Naive thymus-derived CD4-positive, alpha-beta T cell (primary cell): ENCODE measurements around the gene KLRC4. TPM values are rescaled to one million over a fixed set of nuclear protein-coding genes. Genes with fewer than 3 reads are reported as not detected.
"Not testable (repeated sequence)": the region's sequence is repeated elsewhere in the genome, so short reads cannot be mapped to it uniquely, and the experiment has no call there.

ENCODE experiments used
- ATAC-seq: fragments of 150-1000 bp; cut with Tn5 transposase; 2 replicates; pipeline ENCODE4 v1.10.0; 2021; ENCODE audit warnings: mild to moderate bottlenecking, moderate library complexity
- CTCF ChIA-PET: fragments of 350-600 bp; sonication (Branson Sonifier 250); formaldehyde crosslinking; loops from one replicate; lab custom pipeline; 2021; ENCODE audit warnings: antibody characterized with exemption; lab: Charles Lee
- POLR2A ChIA-PET: fragments of 350-600 bp; sonication (Branson Sonifier 250); formaldehyde crosslinking; loops from one replicate; lab custom pipeline; 2021; ENCODE audit warnings: antibody characterized with exemption, inconsistent platforms; lab: Charles Lee
- DNase-seq, 9 donors: peaks; one replicate each; pipeline versions ENCODE4 v3.0.0 to v3.0.0-alpha.2; 2020 to 2022; ENCODE audit warnings: mixed read lengths in 1 of 9
- H3K27ac ChIP-seq: one replicate; pipeline ENCODE4 v1.7.0; 2013; ENCODE audit warnings: mild to moderate bottlenecking, low read depth, low read length, moderate library complexity
- H3K27me3 ChIP-seq, 2 donors: one replicate each; pipeline ENCODE4 v1.7.0; 2013; ENCODE audit warnings: low read length in 2 of 2, mild to moderate bottlenecking in 2 of 2, moderate library complexity in 2 of 2; ENCODE audit not compliant: control insufficient read depth in 2 of 2, insufficient read depth in 2 of 2
- H3K36me3 ChIP-seq, 3 experiments: 1 replicate in 2 of 3; 2 replicates in 1 of 3; pipeline ENCODE4 v1.7.0; 2013; ENCODE audit warnings: low read length in 3 of 3, mild to moderate bottlenecking in 3 of 3, moderate library complexity in 1 of 3; ENCODE audit not compliant: insufficient read depth in 3 of 3, control insufficient read depth in 2 of 3
- H3K4me1 ChIP-seq, 2 donors: one replicate each; pipeline ENCODE4 v1.7.0; 2013; ENCODE audit warnings: low read length in 2 of 2, mild to moderate bottlenecking in 2 of 2, moderate library complexity in 1 of 2; ENCODE audit not compliant: control insufficient read depth in 2 of 2, insufficient read depth in 2 of 2
- H3K4me3 ChIP-seq: 2 replicates; pipeline ENCODE4 v1.7.0; 2013; ENCODE audit warnings: mild to moderate bottlenecking, low read length
- H3K9me3 ChIP-seq, 3 experiments: 1 replicate in 2 of 3; 2 replicates in 1 of 3; pipeline ENCODE4 v1.7.0; 2013; ENCODE audit warnings: low read length in 3 of 3; ENCODE audit not compliant: control insufficient read depth in 2 of 3
- H3K27ac Mint-ChIP-seq, 9 donors: one replicate each; pipeline ENCODE4 v1.8.0; 2020 to 2022; ENCODE audit warnings: mixed read lengths in 9 of 9, mild to moderate bottlenecking in 8 of 9, moderate library complexity in 5 of 9, inconsistent platforms in 2 of 9
- H3K27me3 Mint-ChIP-seq, 5 donors: one replicate each; pipeline ENCODE4 v1.8.0; 2021 to 2022; ENCODE audit warnings: mixed read lengths in 5 of 5, mild to moderate bottlenecking in 1 of 5
- H3K36me3 Mint-ChIP-seq, 5 donors: one replicate each; pipeline ENCODE4 v1.8.0; 2020 to 2022; ENCODE audit warnings: mixed read lengths in 5 of 5, mild to moderate bottlenecking in 3 of 5, inconsistent platforms in 1 of 5
- H3K4me1 Mint-ChIP-seq, 7 donors: one replicate each; pipeline ENCODE4 v1.8.0; 2020 to 2022; ENCODE audit warnings: mixed read lengths in 7 of 7, mild to moderate bottlenecking in 3 of 7, inconsistent platforms in 1 of 7
- H3K4me3 Mint-ChIP-seq, 10 donors: one replicate each; pipeline ENCODE4 v1.8.0; 2020 to 2022; ENCODE audit warnings: mild to moderate bottlenecking in 10 of 10, mixed read lengths in 10 of 10, moderate library complexity in 6 of 10, inconsistent platforms in 2 of 10
- H3K9me3 Mint-ChIP-seq, 11 donors: one replicate each; pipeline ENCODE4 v1.8.0; 2020 to 2022; ENCODE audit warnings: mixed read lengths in 11 of 11, mild to moderate bottlenecking in 4 of 11, inconsistent platforms in 1 of 11, moderate library complexity in 1 of 11
- intact Hi-C, 2 donors: fragments of 100-400 bp; cut with micrococcal nuclease; formaldehyde crosslinking; loops; one replicate each; pipeline ENCODE4 v1.15.1; 2023
- polyA plus RNA-seq, 2 donors: library from polyadenylated mRNA; unstranded; fragments of 300-500 nt; fragmentation: Illumina TruSeq; gene quantifications; one replicate each; pipeline ENCODE4 v1.2.3, GENCODE V29; 2021
- total RNA-seq, 6 experiments: library from RNA in 5 of 6; stranded (reverse) in 5 of 6; gene quantifications; 1 replicate in 5 of 6; 2 replicates in 1 of 6; pipeline ENCODE4 v1.2.3 and lab custom pipeline; 2021 to 2026

Gene KLRC4
- total and polyA plus RNA-seq, 7 experiments from 2014 or later, result 0.69 to 11.8 TPM; not detected in 5

- H3K27ac Mint-ChIP-seq, H3K4me1 Mint-ChIP-seq, H3K9me3 ChIP-seq, intact Hi-C loops, DNase-seq, H3K4me3 ChIP-seq, H3K27me3 Mint-ChIP-seq, H3K4me3 Mint-ChIP-seq, ATAC-seq, H3K9me3 Mint-ChIP-seq, H3K27me3 ChIP-seq, POLR2A ChIA-PET, H3K4me1 ChIP-seq, CTCF ChIA-PET, H3K27ac ChIP-seq, H3K36me3 ChIP-seq, H3K36me3 Mint-ChIP-seq: not testable (repeated sequence)
Observed at GRCh38 chr12:10446052-10446451, 36.5 kb upstream of the KLRC4 start.

GRCh38 chr12:10441144-10441543, 31.6 kb upstream of the KLRC4 start:
- H3K4me3 Mint-ChIP-seq, ATAC-seq, POLR2A ChIA-PET, H3K27me3 Mint-ChIP-seq, H3K4me1 ChIP-seq, intact Hi-C loops, H3K27ac ChIP-seq, H3K9me3 ChIP-seq, H3K9me3 Mint-ChIP-seq, CTCF ChIA-PET, H3K27ac Mint-ChIP-seq, H3K36me3 ChIP-seq, H3K4me1 Mint-ChIP-seq, DNase-seq, H3K4me3 ChIP-seq, H3K36me3 Mint-ChIP-seq, H3K27me3 ChIP-seq: not testable (repeated sequence)

GRCh38 chr12:10439608-10440274, 30.2 kb upstream of the KLRC4 start:
- H3K27me3 ChIP-seq, H3K4me1 Mint-ChIP-seq, H3K27ac ChIP-seq, H3K4me1 ChIP-seq, ATAC-seq, POLR2A ChIA-PET, CTCF ChIA-PET, H3K9me3 Mint-ChIP-seq, H3K4me3 ChIP-seq, H3K36me3 ChIP-seq, H3K4me3 Mint-ChIP-seq, H3K9me3 ChIP-seq, H3K27ac Mint-ChIP-seq, DNase-seq, intact Hi-C loops, H3K36me3 Mint-ChIP-seq, H3K27me3 Mint-ChIP-seq: not testable (repeated sequence)

GRCh38 chr12:10437601-10438000, 28.0 kb upstream of the KLRC4 start:
- H3K27me3 Mint-ChIP-seq, H3K9me3 Mint-ChIP-seq, H3K27ac Mint-ChIP-seq, H3K4me3 ChIP-seq, CTCF ChIA-PET, H3K36me3 Mint-ChIP-seq, H3K4me1 ChIP-seq, H3K9me3 ChIP-seq, H3K4me1 Mint-ChIP-seq, DNase-seq, H3K27me3 ChIP-seq, intact Hi-C loops, ATAC-seq, POLR2A ChIA-PET, H3K27ac ChIP-seq, H3K36me3 ChIP-seq, H3K4me3 Mint-ChIP-seq: not testable (repeated sequence)

- DNase-seq, H3K36me3 Mint-ChIP-seq, H3K4me3 ChIP-seq, H3K27me3 Mint-ChIP-seq, intact Hi-C loops, H3K27ac ChIP-seq, H3K27ac Mint-ChIP-seq, H3K4me1 Mint-ChIP-seq, H3K36me3 ChIP-seq, H3K9me3 Mint-ChIP-seq, CTCF ChIA-PET, H3K9me3 ChIP-seq, H3K4me3 Mint-ChIP-seq, H3K27me3 ChIP-seq, POLR2A ChIA-PET, H3K4me1 ChIP-seq: not testable (repeated sequence)
- peak; percentile 40 for ATAC-seq
Observed at GRCh38 chr12:10435816-10436215, 26.3 kb upstream of the KLRC4 start, which contains the start of gene KLRC2. Gene KLRC2, minus strand, starts transcription at chr12:10436010. Its CDS starts 24 bp downstream, at chr12:10435986.

GRCh38 chr12:10430623-10431022, 21.1 kb upstream of the KLRC4 start:
- H3K4me1 Mint-ChIP-seq, intact Hi-C loops, H3K36me3 ChIP-seq, H3K27me3 Mint-ChIP-seq, H3K27me3 ChIP-seq, H3K27ac Mint-ChIP-seq, H3K4me3 ChIP-seq, ATAC-seq, H3K4me3 Mint-ChIP-seq, H3K9me3 ChIP-seq, H3K27ac ChIP-seq, POLR2A ChIA-PET, DNase-seq, H3K36me3 Mint-ChIP-seq, CTCF ChIA-PET, H3K4me1 ChIP-seq, H3K9me3 Mint-ChIP-seq: not testable (repeated sequence)

- H3K4me1 Mint-ChIP-seq, intact Hi-C loops, H3K27ac ChIP-seq, H3K27ac Mint-ChIP-seq, H3K4me3 Mint-ChIP-seq, ATAC-seq, H3K4me3 ChIP-seq, H3K27me3 ChIP-seq, CTCF ChIA-PET, POLR2A ChIA-PET, H3K27me3 Mint-ChIP-seq, H3K9me3 Mint-ChIP-seq, H3K36me3 ChIP-seq, H3K4me1 ChIP-seq, H3K36me3 Mint-ChIP-seq, H3K9me3 ChIP-seq, DNase-seq: not testable (repeated sequence)
Observed at GRCh38 chr12:10425938-10426337, 16.4 kb upstream of the KLRC4 start.
